Kidney (tissue), 14 donors: ENCODE results near the gene AKAP8. TPM values are rescaled to one million over a fixed set of nuclear protein-coding genes. Genes with fewer than 3 reads are reported as not detected.

Experiments
- DNase-seq, 5 donors: peaks; one replicate each; pipeline ENCODE4 v3.0.0-alpha.2; 2013 to 2020
- FAIRE-seq: peaks from 2 replicates; lab custom pipeline; 2012; peaks lifted over from hg19 to GRCh38; lab: Jason Lieb, UNC
- H3K27ac ChIP-seq, 2 donors: one replicate each; pipeline ENCODE4 v1.7.0; 2013; ENCODE audit warnings: low read depth in 2 of 2, low read length in 2 of 2, inconsistent platforms in 1 of 2
- H3K27me3 ChIP-seq: one replicate; pipeline ENCODE4 v1.7.1; 2013; ENCODE audit warnings: low read length, inconsistent platforms; ENCODE audit not compliant: control insufficient read depth, insufficient read depth
- H3K36me3 ChIP-seq, 3 donors: one replicate each; pipeline versions ENCODE4 v1.7.0 to v1.7.1; 2013; ENCODE audit warnings: low read length in 3 of 3, control low read depth in 1 of 3, inconsistent platforms in 1 of 3; ENCODE audit not compliant: insufficient read depth in 3 of 3, control insufficient read depth in 2 of 3
- H3K4me1 ChIP-seq, 3 donors: one replicate each; pipeline versions ENCODE4 v1.7.0 to v1.7.1; 2013; ENCODE audit warnings: low read length in 3 of 3, inconsistent platforms in 1 of 3, low read depth in 1 of 3; ENCODE audit not compliant: control insufficient read depth in 2 of 3, insufficient read depth in 2 of 3
- H3K4me3 ChIP-seq, 3 donors: one replicate each; pipeline versions ENCODE4 v1.7.0 to v1.8.1; 2013; ENCODE audit warnings: low read length in 3 of 3, control low read depth in 1 of 3, inconsistent platforms in 1 of 3
- H3K9ac ChIP-seq, 3 donors: one replicate each; pipeline versions ENCODE4 v1.7.0 to v1.7.1; 2013; ENCODE audit warnings: low read length in 3 of 3, control low read depth in 1 of 3, inconsistent platforms in 1 of 3
- H3K9me3 ChIP-seq, 3 donors: one replicate each; pipeline versions ENCODE4 v1.7.0 to v1.7.1; 2013; ENCODE audit warnings: low read length in 3 of 3, control low read depth in 1 of 3, inconsistent platforms in 1 of 3; ENCODE audit not compliant: control insufficient read depth in 2 of 3, insufficient read depth in 1 of 3
- intact Hi-C: fragments of 100-400 bp; cut with DNase I; formaldehyde crosslinking; loops from one replicate; pipeline ENCODE4 v1.11.1; 2022
- polyA plus RNA-seq: library from polyadenylated mRNA; stranded (reverse); fragments of 350-450 nt; fragmentation: Illumina TruSeq; extraction: RNeasy Lipid Tissue Mini Kit (QIAGEN cat#74804); gene quantifications from one replicate; pipeline ENCODE4 v1.2.3, GENCODE V29; 2014; ENCODE audit warnings: low read depth, low replicate concordance; ENCODE audit not compliant: insufficient read depth
- total RNA-seq: library from RNA; stranded (reverse); fragmentation: NEBNext Ultra II Directional; extraction: Animal tissue kit (Norgen Biotek cat#: 25700); gene quantifications from one replicate; pipeline ENCODE4 v1.2.1, GENCODE V29; 2021
- TF ChIP-seq, protein P1 (sequence below): IDR thresholded peaks from 3 replicates; pipeline ENCODE4 v1.5.1; 2012; ENCODE audit warnings: mild to moderate bottlenecking, moderate library complexity, borderline replicate concordance; ENCODE audit not compliant: insufficient read depth; ENCODE audit errors: extremely low read depth
- donor health status: control.
- donor health status: control.
- donor health status: control.
- donor health status: control.
- donor health status: control.
- donor health status: DM: yes; HTN: yes; CAD: no.
- donor health status: Normal renal cell carcinoma (clear cell type).

Gene AKAP8
- total and polyA plus RNA-seq, 2 donors from 2014 or later: 11.5 to 60.2 TPM

DNA sequence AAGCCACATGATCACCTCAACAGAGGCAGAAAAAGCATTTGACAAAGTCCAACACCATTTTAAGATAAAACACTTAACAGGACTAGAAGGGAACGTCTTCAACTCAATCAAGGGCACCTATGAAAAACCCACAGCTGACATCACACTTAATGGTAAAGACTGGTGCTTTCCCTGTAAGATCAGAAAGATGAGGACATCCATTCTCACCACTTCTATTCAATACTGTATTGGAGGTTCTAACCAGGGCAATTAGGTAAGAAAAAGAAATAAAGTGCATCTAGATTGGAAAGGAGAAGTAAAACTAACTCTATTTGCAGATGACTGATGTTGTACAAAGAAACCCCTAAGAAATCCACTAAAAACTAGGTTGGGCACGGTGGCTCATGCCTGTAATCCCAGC is 11.2 kb upstream of the AKAP8 start:
- Histone ChIP-seq H3K4me1 (no peaks in the 10 kb centered on the region), H3K9me3 (no peaks in the 10 kb centered on the region), H3K9ac (no peak overlapping the region), H3K27ac (no peak overlapping the region), H3K27me3 (no peaks in the 10 kb centered on the region), H3K36me3 (peaks cover 5 to 7% (median 7%) of the 10 kb centered on the region in 3 donors), H3K4me3 (no peak overlapping the region)
- no peak for FAIRE-seq
- TF ChIP-seq, protein P1, sequence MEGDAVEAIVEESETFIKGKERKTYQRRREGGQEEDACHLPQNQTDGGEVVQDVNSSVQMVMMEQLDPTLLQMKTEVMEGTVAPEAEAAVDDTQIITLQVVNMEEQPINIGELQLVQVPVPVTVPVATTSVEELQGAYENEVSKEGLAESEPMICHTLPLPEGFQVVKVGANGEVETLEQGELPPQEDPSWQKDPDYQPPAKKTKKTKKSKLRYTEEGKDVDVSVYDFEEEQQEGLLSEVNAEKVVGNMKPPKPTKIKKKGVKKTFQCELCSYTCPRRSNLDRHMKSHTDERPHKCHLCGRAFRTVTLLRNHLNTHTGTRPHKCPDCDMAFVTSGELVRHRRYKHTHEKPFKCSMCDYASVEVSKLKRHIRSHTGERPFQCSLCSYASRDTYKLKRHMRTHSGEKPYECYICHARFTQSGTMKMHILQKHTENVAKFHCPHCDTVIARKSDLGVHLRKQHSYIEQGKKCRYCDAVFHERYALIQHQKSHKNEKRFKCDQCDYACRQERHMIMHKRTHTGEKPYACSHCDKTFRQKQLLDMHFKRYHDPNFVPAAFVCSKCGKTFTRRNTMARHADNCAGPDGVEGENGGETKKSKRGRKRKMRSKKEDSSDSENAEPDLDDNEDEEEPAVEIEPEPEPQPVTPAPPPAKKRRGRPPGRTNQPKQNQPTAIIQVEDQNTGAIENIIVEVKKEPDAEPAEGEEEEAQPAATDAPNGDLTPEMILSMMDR: no peak
- intact Hi-C loops: no loop called here
- no peak for DNase-seq

DNA sequence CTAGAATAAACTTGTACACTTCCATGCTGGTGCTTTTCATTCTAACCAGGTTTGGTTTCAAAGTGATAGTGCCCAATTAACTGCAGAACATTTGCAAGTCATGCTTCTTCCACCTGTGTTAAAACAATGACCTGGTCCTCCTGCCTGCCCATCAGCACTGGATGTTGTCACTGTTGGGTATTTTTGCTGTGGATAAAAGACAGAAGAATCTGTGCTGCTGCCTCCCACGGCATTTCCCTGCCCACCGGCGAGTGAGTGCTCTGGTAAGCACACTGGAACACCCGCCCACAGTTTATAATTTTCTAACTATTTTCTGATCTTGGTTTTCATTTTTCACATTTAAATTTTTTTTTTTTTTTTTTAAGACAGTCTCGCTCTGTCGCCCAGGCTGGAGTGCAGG is 2.3 kb upstream of the AKAP8 start:
- Histone ChIP-seq H3K27ac (no peak overlapping the region), H3K36me3 (peaks cover 0 to 3% (median 2%) of the 10 kb centered on the region in 3 donors), H3K9me3 (no peaks in the 10 kb centered on the region), H3K4me1 (peaks cover 0 to 17% (median 4%) of the 10 kb centered on the region in 3 donors), H3K27me3 (no peaks in the 10 kb centered on the region), H3K4me3 (no peak overlapping the region), H3K9ac (no peak overlapping the region)
- FAIRE-seq: no peak
- no peak for DNase-seq
- intact Hi-C loops: no loop called here
- TF ChIP-seq, protein P1: no peak

DNA sequence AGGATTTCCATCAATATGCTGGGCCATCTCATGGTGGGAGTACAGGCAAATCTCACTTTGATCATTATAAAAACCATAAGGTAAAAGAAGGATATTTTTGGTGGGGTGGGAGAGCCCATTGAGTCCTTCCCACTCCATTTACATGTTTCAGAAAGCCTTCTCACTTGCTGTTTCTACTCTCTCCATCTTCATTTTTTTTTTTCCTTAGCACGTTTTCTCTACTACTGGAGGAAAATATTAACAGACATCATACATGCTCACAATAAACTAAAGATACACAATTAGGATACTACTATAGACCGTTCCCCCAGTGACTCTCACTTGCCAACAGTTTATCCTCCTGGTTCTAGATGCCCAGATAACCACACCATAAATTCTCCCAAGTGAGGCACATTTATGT is 1.8 kb upstream of the AKAP8 start:
- DNase-seq (no peak), FAIRE-seq (no peak)
- TF ChIP-seq, protein P1: no peak
- intact Hi-C loops: no loop called here
- no peaks in the 10 kb centered on the region for H3K27me3 ChIP-seq
- peaks cover 0 to 3% (median 2%) of the 10 kb centered on the region in 3 donors for H3K36me3 ChIP-seq
- no peak overlapping the region for H3K27ac ChIP-seq
- H3K9me3 ChIP-seq: no peaks in the 10 kb centered on the region
- no peak overlapping the region for H3K9ac ChIP-seq
- peaks cover 0 to 21% (median 7%) of the 10 kb centered on the region in 3 donors for H3K4me1 ChIP-seq
- no peak overlapping the region for H3K4me3 ChIP-seq
